Measurements from ENCODE around the gene CCP110. TPM values are rescaled to one million over a fixed set of nuclear protein-coding genes. Genes with fewer than 3 reads are reported as not detected.

Gene CCP110
- total RNA-seq, 1 experiment from 2014 or later: 42.1 TPM

DNA sequence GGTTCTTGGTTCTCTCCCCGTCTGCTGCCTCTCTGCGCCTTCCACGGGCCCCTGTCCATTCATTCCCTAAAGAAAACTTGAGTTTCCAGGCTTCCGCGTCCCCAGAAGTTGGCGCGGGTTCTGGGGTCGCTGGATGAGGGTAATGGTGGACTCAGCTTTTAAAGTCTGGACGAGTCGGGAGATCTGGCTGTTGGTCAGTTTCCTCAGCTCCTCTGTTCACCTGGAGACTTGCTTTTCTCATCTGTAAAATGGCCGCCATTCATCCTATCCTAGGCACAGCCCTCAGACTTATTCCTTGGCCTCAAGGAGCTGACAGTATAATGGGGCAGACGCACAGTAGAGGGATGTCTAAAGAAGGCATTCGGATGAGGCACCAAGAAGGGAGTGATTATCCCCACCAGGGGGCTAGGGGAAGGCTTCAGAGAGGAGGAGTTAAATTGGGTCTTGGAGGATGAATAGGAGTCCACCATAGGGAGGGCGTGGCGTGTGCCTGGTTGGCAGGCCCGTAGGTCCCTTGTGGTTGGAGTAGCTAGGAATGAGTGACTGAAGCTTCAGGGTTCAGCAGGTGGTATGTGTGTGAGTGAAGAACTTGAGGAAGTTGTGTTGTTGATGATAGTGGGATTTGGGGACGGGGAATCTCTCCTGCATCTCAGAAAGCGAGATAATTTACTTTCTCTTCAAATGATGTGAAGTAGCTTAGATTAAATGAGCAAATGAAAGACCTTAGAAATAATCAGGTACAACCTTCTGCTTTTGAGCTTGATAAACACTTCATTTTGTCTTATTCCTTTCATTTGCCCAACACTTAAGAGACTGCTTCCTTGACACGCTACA lies 32.4 kb downstream of the CCP110 start:
- TSS peak; percentile 71 for BruUV-seq (replicated peaks)

DNA sequence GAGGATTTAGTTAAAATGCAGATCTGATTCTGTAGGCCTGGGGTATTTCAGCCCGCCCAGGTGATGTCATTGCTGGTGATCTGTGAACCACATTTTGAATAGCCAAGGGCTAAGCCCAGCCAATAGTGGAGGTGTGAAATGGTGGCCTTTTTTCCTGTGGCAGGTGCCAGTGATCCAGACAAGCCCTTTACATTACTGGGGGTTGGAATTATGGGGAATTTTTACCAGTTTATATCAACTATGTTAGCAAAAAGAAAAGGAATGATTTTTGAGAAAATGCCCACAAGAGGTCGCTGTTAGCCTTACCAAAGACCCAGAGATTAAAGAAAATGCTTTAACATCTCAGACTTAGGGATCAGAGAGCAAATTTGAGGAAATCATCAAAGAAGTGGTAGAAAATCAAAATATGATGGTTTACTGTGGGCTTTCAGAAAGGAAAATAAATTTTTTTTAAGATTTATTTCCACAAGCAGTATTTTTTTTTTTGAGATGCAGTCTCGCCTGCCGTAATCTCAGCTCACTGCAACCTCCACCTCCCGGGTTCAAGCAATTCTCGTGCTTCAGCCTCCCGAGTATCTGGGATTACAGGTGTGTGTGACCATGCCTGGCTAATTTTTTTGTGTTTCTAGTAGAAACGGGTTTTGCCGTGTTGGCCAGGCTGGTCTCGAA lies 35.6 kb downstream of the CCP110 start:
- H3K4me1 ChIP-seq (ENCODE audit: insufficient read depth, low read length, poor library complexity, severe bottlenecking): no peaks in the 10 kb centered on the region
- intact Hi-C loops (cut with micrococcal nuclease; ENCODE audit: unreplicated experiment): loop anchor here (1.0 kb wide), 1 partner anchor 327 kb away; no protein-coding TSS in a partner anchor
- ChIA-PET POLR2A (ENCODE audit: low non-redundant PET) (no interaction called here), CTCF (interaction anchor here (0.7 kb wide), 1 partner anchor 492 kb away, joined by 5 read pairs; the partner anchor contains the start of gene COQ7)
- peaks cover 3% of the 10 kb centered on the region for H3K9me3 ChIP-seq (ENCODE audit: low read depth, low read length, poor library complexity, severe bottlenecking)
- no peak overlapping the region for H3K4me3 ChIP-seq (ENCODE audit: low read depth, low read length, poor library complexity, severe bottlenecking)
- H3K36me3 ChIP-seq (ENCODE audit: insufficient read depth, low read length, poor library complexity, severe bottlenecking): no peaks in the 10 kb centered on the region
- BruUV-seq (replicated peaks): no TSS peak
- TF ChIP-seq, protein P1, sequence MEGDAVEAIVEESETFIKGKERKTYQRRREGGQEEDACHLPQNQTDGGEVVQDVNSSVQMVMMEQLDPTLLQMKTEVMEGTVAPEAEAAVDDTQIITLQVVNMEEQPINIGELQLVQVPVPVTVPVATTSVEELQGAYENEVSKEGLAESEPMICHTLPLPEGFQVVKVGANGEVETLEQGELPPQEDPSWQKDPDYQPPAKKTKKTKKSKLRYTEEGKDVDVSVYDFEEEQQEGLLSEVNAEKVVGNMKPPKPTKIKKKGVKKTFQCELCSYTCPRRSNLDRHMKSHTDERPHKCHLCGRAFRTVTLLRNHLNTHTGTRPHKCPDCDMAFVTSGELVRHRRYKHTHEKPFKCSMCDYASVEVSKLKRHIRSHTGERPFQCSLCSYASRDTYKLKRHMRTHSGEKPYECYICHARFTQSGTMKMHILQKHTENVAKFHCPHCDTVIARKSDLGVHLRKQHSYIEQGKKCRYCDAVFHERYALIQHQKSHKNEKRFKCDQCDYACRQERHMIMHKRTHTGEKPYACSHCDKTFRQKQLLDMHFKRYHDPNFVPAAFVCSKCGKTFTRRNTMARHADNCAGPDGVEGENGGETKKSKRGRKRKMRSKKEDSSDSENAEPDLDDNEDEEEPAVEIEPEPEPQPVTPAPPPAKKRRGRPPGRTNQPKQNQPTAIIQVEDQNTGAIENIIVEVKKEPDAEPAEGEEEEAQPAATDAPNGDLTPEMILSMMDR (conservative IDR thresholded peaks at IDR 0.05; ENCODE audit: low read depth, low read length): peak; percentile 80
- TF ChIP-seq EZH2 (IDR thresholded peaks at IDR 0.05; ENCODE audit: borderline replicate concordance, low read depth, low read length, poor library complexity, severe bottlenecking): no peak
- no peak overlapping the region for H3K27ac ChIP-seq (ENCODE audit: low read depth, low read length, poor library complexity, severe bottlenecking)
- DNase-seq (ENCODE audit: low spot score): peak; percentile 69
- H3K27me3 ChIP-seq (replicated peaks; ENCODE audit: insufficient read depth, low read depth, low read length, poor library complexity): no peaks in the 10 kb centered on the region

More for the DNA sequence above, 32.4 kb downstream of the CCP110 start:
- Histone ChIP-seq H3K9me3 (ENCODE audit: low read depth, low read length, poor library complexity, severe bottlenecking) (no peaks in the 10 kb centered on the region), H3K4me3 (ENCODE audit: low read depth, low read length, poor library complexity, severe bottlenecking) (peak overlapping the region; percentile 73), H3K27me3 (replicated peaks; ENCODE audit: insufficient read depth, low read depth, low read length, poor library complexity) (no peaks in the 10 kb centered on the region), H3K4me1 (ENCODE audit: insufficient read depth, low read length, poor library complexity, severe bottlenecking) (no peaks in the 10 kb centered on the region), H3K27ac (ENCODE audit: low read depth, low read length, poor library complexity, severe bottlenecking) (peak overlapping the region; percentile 83), H3K36me3 (ENCODE audit: insufficient read depth, low read length, poor library complexity, severe bottlenecking) (peaks cover 12% of the 10 kb centered on the region)
- POLR2A ChIA-PET (ENCODE audit: low non-redundant PET): interaction anchor here (0.6 kb wide), 1 partner anchor 1165 kb away, joined by 4 read pairs; no protein-coding TSS in a partner anchor
- CTCF ChIA-PET: interaction anchor here (1.1 kb wide), 1 partner anchor 744 kb away, joined by 3 read pairs; no protein-coding TSS in a partner anchor
- peak; percentile 61 for DNase-seq (ENCODE audit: low spot score)
- intact Hi-C loops (cut with micrococcal nuclease; ENCODE audit: unreplicated experiment): no loop called here
- TF ChIP-seq, protein P1 (conservative IDR thresholded peaks at IDR 0.05; ENCODE audit: low read depth, low read length): 0 out of 2 replicates have a peak, but pooled peaks have one; percentile 12
- TF ChIP-seq EZH2 (IDR thresholded peaks at IDR 0.05; ENCODE audit: borderline replicate concordance, low read depth, low read length, poor library complexity, severe bottlenecking): no peak

DNA sequence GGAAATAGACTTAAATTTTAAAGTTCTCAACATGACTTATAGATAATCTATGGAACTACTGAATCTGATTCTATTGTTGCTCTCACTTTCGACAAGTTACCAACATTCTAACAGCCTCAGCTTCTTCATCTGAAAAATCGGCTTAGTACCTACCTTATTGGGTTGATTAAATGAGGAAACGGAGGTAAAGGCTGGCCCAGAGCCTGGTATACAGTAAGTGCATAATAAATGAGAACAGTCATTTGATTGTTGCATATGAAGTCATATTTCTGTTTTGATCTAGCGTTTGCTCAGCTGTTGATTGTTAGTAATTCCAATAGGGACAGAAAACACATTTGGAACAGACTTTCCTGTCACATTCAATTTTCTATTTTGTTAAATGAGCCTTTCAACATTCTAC lies 36.3 kb downstream of the CCP110 start:
- Histone ChIP-seq H3K27me3 (replicated peaks; ENCODE audit: insufficient read depth, low read depth, low read length, poor library complexity) (no peaks in the 10 kb centered on the region), H3K4me1 (ENCODE audit: insufficient read depth, low read length, poor library complexity, severe bottlenecking) (no peaks in the 10 kb centered on the region), H3K27ac (ENCODE audit: low read depth, low read length, poor library complexity, severe bottlenecking) (no peak overlapping the region), H3K4me3 (ENCODE audit: low read depth, low read length, poor library complexity, severe bottlenecking) (no peak overlapping the region), H3K36me3 (ENCODE audit: insufficient read depth, low read length, poor library complexity, severe bottlenecking) (no peaks in the 10 kb centered on the region), H3K9me3 (ENCODE audit: low read depth, low read length, poor library complexity, severe bottlenecking) (peaks cover 3% of the 10 kb centered on the region)
- DNase-seq (ENCODE audit: low spot score): no peak
- no TSS peak for BruUV-seq (replicated peaks)
- TF ChIP-seq, protein P1 (conservative IDR thresholded peaks at IDR 0.05; ENCODE audit: low read depth, low read length): no peak
- TF ChIP-seq EZH2 (IDR thresholded peaks at IDR 0.05; ENCODE audit: borderline replicate concordance, low read depth, low read length, poor library complexity, severe bottlenecking): no peak
- CTCF ChIA-PET: interaction anchor here (0.7 kb wide), 1 partner anchor 493 kb away, joined by 5 read pairs; the partner anchor contains the start of gene COQ7
- POLR2A ChIA-PET (ENCODE audit: low non-redundant PET): no interaction called here
- intact Hi-C loops (cut with micrococcal nuclease; ENCODE audit: unreplicated experiment): loop anchor here (5.0 to 10.0 kb wide), 2 partner anchors 737 to 825 kb away; no protein-coding TSS in a partner anchor
